H1 (cell line): ENCODE results near the gene PTPN2. TPM values are rescaled to one million over a fixed set of nuclear protein-coding genes. Genes with fewer than 3 reads are reported as not detected.
"Not testable (repeated sequence)": the region's sequence is repeated elsewhere in the genome, so short reads cannot be mapped to it uniquely, and the experiment has no call there.

Source experiments
- CTCF ChIA-PET: fragments of 300-600 bp; sonication (Branson Sonifier 250); formaldehyde crosslinking; loops from one replicate; lab custom pipeline; 2021; ENCODE audit not compliant: partially characterized antibody; lab: Charles Lee
- POLR2A ChIA-PET: fragments of 300-600 bp; sonication (Branson Sonifier 250); formaldehyde crosslinking; loops from one replicate; lab custom pipeline; 2021; ENCODE audit warnings: inconsistent platforms; ENCODE audit not compliant: partially characterized antibody; lab: Charles Lee
- DNase-seq, 2 experiments: peaks; one replicate each; pipeline versions ENCODE4 v3.0.0 to v3.0.0-alpha.2; 2010 to 2022; ENCODE audit warnings: low spot score in 2 of 2, low read depth in 1 of 2, mixed read lengths in 1 of 2
- FAIRE-seq: peaks from 2 replicates; lab custom pipeline; 2011; peaks lifted over from hg19 to GRCh38; lab: Jason Lieb, UNC
- H2AFZ ChIP-seq: 2 replicates; pipeline ENCODE4 v1.8.1; 2012; ENCODE audit warnings: low read length, inconsistent platforms
- H2AK5ac ChIP-seq: 2 replicates; pipeline ENCODE4 v1.6.1; 2013; ENCODE audit warnings: low read depth, low read length
- H2BK120ac ChIP-seq: replicated peaks from 2 replicates; pipeline ENCODE3; 2013; ENCODE audit warnings: low read depth, low read length, inconsistent platforms
- H2BK12ac ChIP-seq: 2 replicates; pipeline ENCODE4 v1.6.1; 2013; ENCODE audit warnings: low read depth, low read length
- H2BK15ac ChIP-seq: 2 replicates; pipeline ENCODE4 v1.6.1; 2013; ENCODE audit warnings: low read length
- H2BK20ac ChIP-seq: 2 replicates; pipeline ENCODE4 v1.6.1; 2013; ENCODE audit warnings: low read length
- H2BK5ac ChIP-seq: 2 replicates; pipeline ENCODE4 v1.6.1; 2013; ENCODE audit warnings: low read depth, low read length
- H3K14ac ChIP-seq: 2 replicates; pipeline ENCODE4 v1.6.1; 2013; ENCODE audit warnings: inconsistent platforms; ENCODE audit not compliant: insufficient read length
- H3K18ac ChIP-seq: 2 replicates; pipeline ENCODE4 v1.6.1; 2013; ENCODE audit warnings: low read length; ENCODE audit errors: extremely low read depth
- H3K23ac ChIP-seq: 2 replicates; pipeline ENCODE4 v1.6.1; 2013; ENCODE audit warnings: inconsistent platforms; ENCODE audit not compliant: insufficient read length
- H3K23me2 ChIP-seq: 2 replicates; pipeline ENCODE4 v1.6.1; 2013; ENCODE audit warnings: low read depth, low read length
- H3K27ac ChIP-seq: 2 replicates; pipeline ENCODE4 v1.6.1; 2011; ENCODE audit warnings: low read depth, low read length, inconsistent platforms
- H3K27me3 ChIP-seq, 4 experiments: replicated peaks in 1 of 4; 1 replicate in 1 of 4; 2 replicates in 3 of 4; pipeline versions ENCODE4 v1.6.1 to v1.8.1; 2011 to 2013; ENCODE audit warnings: low read length in 3 of 4, mild to moderate bottlenecking in 3 of 4, inconsistent platforms in 2 of 4, mixed read lengths in 2 of 4, moderate library complexity in 1 of 4; ENCODE audit not compliant: control insufficient read depth in 3 of 4, insufficient read depth in 3 of 4; ENCODE audit errors: extremely low read depth in 1 of 4
- H3K36me3 ChIP-seq, 4 experiments: 2 replicates each; pipeline versions ENCODE4 v1.6.1 to v1.8.1; 2011 to 2013; ENCODE audit warnings: mild to moderate bottlenecking in 4 of 4, low read length in 3 of 4, moderate library complexity in 2 of 4, control low read depth in 1 of 4, inconsistent platforms in 1 of 4; ENCODE audit not compliant: insufficient read depth in 4 of 4, control insufficient read depth in 2 of 4
- H3K4ac ChIP-seq: replicated peaks from 2 replicates; pipeline ENCODE3; 2013; ENCODE audit warnings: low read length, low read depth, mixed read lengths, inconsistent platforms; ENCODE audit not compliant: insufficient read length
- H3K4me1 ChIP-seq, 4 experiments: replicated peaks in 1 of 4; 1 replicate in 1 of 4; 2 replicates in 3 of 4; pipeline versions ENCODE4 v1.6.1 to v1.8.1; 2011 to 2013; ENCODE audit warnings: low read length in 3 of 4, inconsistent platforms in 2 of 4, mixed read lengths in 1 of 4; ENCODE audit not compliant: insufficient read depth in 4 of 4, control insufficient read depth in 3 of 4
- H3K4me2 ChIP-seq, 2 experiments: 2 replicates each; pipeline versions ENCODE4 v1.6.1 to v1.8.1; 2011 to 2013; ENCODE audit warnings: low read depth in 2 of 2, low read length in 2 of 2, control low read depth in 1 of 2, inconsistent platforms in 1 of 2, mild to moderate bottlenecking in 1 of 2; ENCODE audit not compliant: insufficient read depth in 1 of 2
- H3K4me3 ChIP-seq, 4 experiments: fragments of 200-600, 300-600 bp in 1 of 4; sonication (generic), shearing (Covaris generic), sonication (Bioruptor Twin) in 1 of 4; 2 replicates each; pipeline versions ENCODE4 v1.5.1 to v1.8.1; 2011 to 2016; ENCODE audit warnings: low read length in 4 of 4, low read depth in 3 of 4, control low read depth in 2 of 4, inconsistent platforms in 2 of 4, mild to moderate bottlenecking in 2 of 4, mixed read lengths in 1 of 4, moderate library complexity in 1 of 4; ENCODE audit not compliant: insufficient read depth in 2 of 4; ENCODE audit errors: extremely low read depth in 1 of 4
- H3K56ac ChIP-seq: replicated peaks from 2 replicates; pipeline ENCODE3; 2013; ENCODE audit warnings: low read depth, mild to moderate bottlenecking, mixed read lengths, low read length, inconsistent platforms; ENCODE audit not compliant: insufficient read length
- H3K79me1 ChIP-seq: 2 replicates; pipeline ENCODE4 v1.6.1; 2013; ENCODE audit warnings: low read depth, low read length, control low read depth
- H3K79me2 ChIP-seq, 2 experiments: 2 replicates each; pipeline versions ENCODE4 v1.6.1 to v1.8.1; 2012 to 2013; ENCODE audit warnings: low read length in 2 of 2, mild to moderate bottlenecking in 2 of 2, inconsistent platforms in 1 of 2; ENCODE audit not compliant: insufficient read depth in 2 of 2, control insufficient read depth in 1 of 2
- H3K9ac ChIP-seq, 4 experiments: replicated peaks in 1 of 4; 1 replicate in 1 of 4; 2 replicates in 3 of 4; pipeline versions ENCODE4 v1.6.1 to v1.8.1; 2011 to 2013; ENCODE audit warnings: low read depth in 3 of 4, low read length in 3 of 4, control low read depth in 2 of 4, mild to moderate bottlenecking in 2 of 4, moderate library complexity in 2 of 4, inconsistent platforms in 1 of 4; ENCODE audit errors: extremely low read depth in 1 of 4
- H3K9me3 ChIP-seq, 2 experiments: 2 replicates each; pipeline versions ENCODE4 v1.6.1 to v1.8.1; 2012 to 2013; ENCODE audit warnings: mild to moderate bottlenecking in 2 of 2, moderate library complexity in 2 of 2, control low read depth in 1 of 2, inconsistent platforms in 1 of 2, low read depth in 1 of 2, low read length in 1 of 2, mixed read lengths in 1 of 2; ENCODE audit not compliant: insufficient read depth in 2 of 2
- H4K20me1 ChIP-seq, 2 experiments: replicated peaks in 1 of 2; 2 replicates each; pipeline versions ENCODE3 to v1.8.1; 2011 to 2013; ENCODE audit warnings: inconsistent platforms in 2 of 2, low read length in 2 of 2, mild to moderate bottlenecking in 1 of 2; ENCODE audit not compliant: insufficient read depth in 2 of 2, control insufficient read depth in 1 of 2
- H4K5ac ChIP-seq: 2 replicates; pipeline ENCODE4 v1.6.1; 2013; ENCODE audit warnings: low read length, low read depth, mixed read lengths, inconsistent platforms; ENCODE audit not compliant: insufficient read length
- H4K8ac ChIP-seq: 2 replicates; pipeline ENCODE4 v1.8.0; 2013; ENCODE audit warnings: mild to moderate bottlenecking, moderate library complexity, low read length, inconsistent platforms; ENCODE audit not compliant: insufficient read depth; ENCODE audit errors: extremely low read depth
- H4K91ac ChIP-seq: replicated peaks from 2 replicates; pipeline ENCODE3; 2013; ENCODE audit warnings: low read length, mixed read lengths, inconsistent platforms; ENCODE audit not compliant: insufficient read length
- WGBS, 2 experiments: shearing (Covaris generic) in 1 of 2; methylation state at CpG; one replicate each; pipeline versions ENCODE4 v1.1.6 to v1.1.7; 2013 to 2015; ENCODE audit warnings: low lambda C conversion rate in 2 of 2, mixed read lengths in 2 of 2, inconsistent platforms in 1 of 2, low coverage in 1 of 2, missing lambda C conversion rate in 1 of 2; ENCODE audit not compliant: insufficient replicate concordance in 2 of 2, insufficient coverage in 1 of 2, insufficient read length in 1 of 2; ENCODE audit errors: extremely low coverage in 1 of 2, missing lambda C conversion rate in 1 of 2; 5-methylcytosine and 5-hydroxymethylcytosine counted together
- polyA plus RNA-seq, 7 experiments: library from polyadenylated mRNA; depleted of rRNA in 3 of 7; stranded (reverse) in 5 of 7; unstranded in 2 of 7; fragments of >200 nt in 5 of 7; fragments of 200-250 nt in 2 of 7; gene quantifications; 1 replicate in 5 of 7; 2 replicates in 1 of 7; 4 replicates in 1 of 7; pipeline versions ENCODE4 v1.2.1 to v1.2.3, GENCODE V29; 2011 to 2013; ENCODE audit warnings: missing spikeins in 2 of 7, mixed read lengths in 2 of 7
- total RNA-seq: library from RNA; stranded (reverse); fragmentation: NEBNext Ultra II Directional; extraction: Animal tissue kit (Norgen Biotek cat#: 25700); gene quantifications from 2 replicates; pipeline ENCODE4 v1.2.1, GENCODE V29; 2021

PTPN2 gene
- total and polyA plus RNA-seq, 2 of the 8 experiments (the other 6 are each of a cell fraction or from before 2014, with no cell fraction given), result 16.4 to 54.0 TPM

DNA sequence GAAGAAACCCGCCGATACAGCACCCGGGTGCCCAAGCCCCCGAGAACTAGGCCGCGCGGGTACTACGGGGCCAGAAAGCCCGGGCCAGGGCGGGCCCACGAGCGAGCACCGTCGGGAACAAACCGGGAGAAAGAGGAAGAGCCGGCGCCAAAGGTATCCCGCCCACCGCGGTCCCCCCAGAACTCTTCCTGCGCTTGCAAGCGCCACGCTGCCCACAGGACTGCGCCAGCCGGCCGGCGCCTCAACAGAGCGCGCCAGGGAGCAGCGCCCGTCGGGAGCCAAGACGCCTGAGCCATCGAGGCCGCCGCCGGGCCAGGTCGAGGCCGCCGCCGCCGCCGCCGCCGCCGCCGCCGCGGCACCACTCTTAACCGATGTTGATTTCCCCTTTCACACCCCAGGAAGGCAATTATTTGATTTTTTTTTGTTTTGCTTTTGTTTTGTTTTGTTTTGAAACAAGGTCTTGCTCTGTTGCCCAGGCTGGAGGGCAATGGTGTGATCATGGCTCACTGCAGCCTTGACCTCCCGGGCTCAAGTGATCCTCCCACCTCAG lies 12.8 kb upstream of the PTPN2 start:
- H4K5ac ChIP-seq, H3K9me3 ChIP-seq, H2BK120ac ChIP-seq, H4K8ac ChIP-seq, FAIRE-seq, H3K79me1 ChIP-seq, H2BK15ac ChIP-seq, H3K4me3 ChIP-seq, H2BK5ac ChIP-seq, CTCF ChIA-PET, H3K4me1 ChIP-seq, H3K9ac ChIP-seq, POLR2A ChIA-PET, H3K4ac ChIP-seq, H3K4me2 ChIP-seq, H3K56ac ChIP-seq, H3K27me3 ChIP-seq, H3K18ac ChIP-seq, H3K79me2 ChIP-seq, H2BK20ac ChIP-seq, H2AFZ ChIP-seq, H2BK12ac ChIP-seq, H4K91ac ChIP-seq, H2AK5ac ChIP-seq, H3K14ac ChIP-seq, DNase-seq, H3K27ac ChIP-seq, H3K23ac ChIP-seq, H3K23me2 ChIP-seq, H3K36me3 ChIP-seq, H4K20me1 ChIP-seq: not testable (repeated sequence)
- 100% methylated on average over 1 of the region's 51 CpGs; no CpG with 5 or more reads in 1 of the 2 experiments for WGBS, 2 experiments
